Activated CD4-positive, alpha-beta T cell treated with anti-CD3 and anti-CD28 coated beads, Interleukin-2, amount 10 ng/mL, durations not matched to agents 7 days and 5 days (primary cell): Measurements from ENCODE around the gene RFC3. TPM values are rescaled to one million over a fixed set of nuclear protein-coding genes. Genes with fewer than 3 reads are reported as not detected.

Experiments
- CTCF ChIA-PET: fragments of 350-600 bp; sonication (Branson Sonifier 250); formaldehyde crosslinking; loops from one replicate; lab custom pipeline; 2021; ENCODE audit warnings: antibody characterized with exemption; lab: Charles Lee
- POLR2A ChIA-PET: fragments of 350-600 bp; sonication (Branson Sonifier 250); formaldehyde crosslinking; loops from one replicate; lab custom pipeline; 2021; ENCODE audit warnings: antibody characterized with exemption; lab: Charles Lee
- DNase-seq: peaks from one replicate; pipeline ENCODE4 v3.0.0-alpha.2; 2020
- H3K27ac Mint-ChIP-seq: one replicate; pipeline ENCODE4 v1.8.0; 2021; ENCODE audit warnings: mild to moderate bottlenecking, moderate library complexity, mixed read lengths
- H3K27me3 Mint-ChIP-seq: one replicate; pipeline ENCODE4 v1.8.0; 2021; ENCODE audit warnings: mixed read lengths
- H3K36me3 Mint-ChIP-seq: one replicate; pipeline ENCODE4 v1.8.0; 2021; ENCODE audit warnings: low read depth, mixed read lengths
- H3K4me1 Mint-ChIP-seq: one replicate; pipeline ENCODE4 v1.8.0; 2021; ENCODE audit warnings: mixed read lengths
- H3K4me3 Mint-ChIP-seq: one replicate; pipeline ENCODE4 v1.8.0; 2021; ENCODE audit warnings: mild to moderate bottlenecking, moderate library complexity, mixed read lengths
- H3K9me3 Mint-ChIP-seq: one replicate; pipeline ENCODE4 v1.8.0; 2021; ENCODE audit warnings: mixed read lengths
- total RNA-seq, 2 experiments: library from RNA; stranded (reverse); gene quantifications; one replicate each; pipeline ENCODE4 v1.2.3, GENCODE V29; 2021

The RFC3 gene
- total RNA-seq, 2 experiments from 2014 or later = 38.3 to 46.8 TPM

DNA sequence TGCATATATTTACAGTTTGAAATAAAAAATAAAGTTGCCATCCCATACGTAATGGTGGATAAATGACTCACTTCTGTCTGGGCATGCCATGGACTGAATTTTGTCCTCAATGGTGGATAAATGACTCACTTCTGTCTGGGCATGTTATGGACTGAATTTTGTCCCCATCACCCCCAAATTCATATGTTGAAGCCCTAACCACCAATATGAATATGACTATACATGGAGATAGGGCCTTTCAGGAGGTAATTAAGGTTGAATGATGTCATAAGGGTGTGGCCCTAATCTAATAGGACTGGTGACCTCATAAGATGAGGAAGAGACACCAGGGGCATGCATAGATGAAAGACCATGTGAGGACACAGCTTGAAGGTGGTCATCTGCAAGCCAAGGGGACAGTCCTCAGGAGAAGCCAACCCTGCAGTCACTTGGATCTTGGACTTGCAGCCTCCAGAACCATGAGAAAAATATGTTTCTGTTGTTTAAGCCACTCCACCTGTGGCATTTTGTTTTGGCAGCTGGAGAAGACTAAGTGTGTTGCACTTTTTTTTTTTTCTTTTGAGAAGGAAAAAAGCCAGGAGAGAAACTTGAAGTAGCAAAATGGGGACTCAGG, 41.8 kb downstream of the RFC3 start:
- H3K4me3 Mint-ChIP-seq = no peak overlapping the region
- H3K36me3 Mint-ChIP-seq = peaks cover 6% of the 10 kb centered on the region
- ChIA-PET CTCF (no interaction called here), POLR2A (no interaction called here)
- no peak for DNase-seq
- H3K9me3 Mint-ChIP-seq = no peaks in the 10 kb centered on the region
- H3K27ac Mint-ChIP-seq = no peak overlapping the region
- H3K4me1 Mint-ChIP-seq = no peaks in the 10 kb centered on the region
- no peaks in the 10 kb centered on the region for H3K27me3 Mint-ChIP-seq

DNA sequence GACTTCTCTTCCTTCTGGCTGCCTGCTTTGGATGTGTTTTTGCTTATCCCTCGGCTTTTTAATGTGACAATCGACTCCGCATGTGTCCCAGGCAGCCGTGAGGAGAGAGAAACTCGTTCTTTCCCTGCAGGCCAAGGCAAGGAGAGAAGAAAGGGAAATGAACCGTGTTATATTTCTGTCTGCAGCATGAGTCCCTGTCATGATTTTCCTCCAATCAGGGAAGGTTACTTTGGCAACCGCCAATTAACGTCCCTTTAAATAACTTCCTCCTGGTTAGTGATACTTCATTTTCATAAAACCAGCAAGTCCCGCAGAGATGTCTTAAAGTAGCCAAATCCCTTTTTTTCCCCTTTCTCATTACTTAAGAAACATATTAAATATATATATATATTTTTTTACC, 42.6 kb downstream of the RFC3 start:
- no peak for DNase-seq
- H3K4me1 Mint-ChIP-seq = no peaks in the 10 kb centered on the region
- peaks cover 8% of the 10 kb centered on the region for H3K36me3 Mint-ChIP-seq
- no peak overlapping the region for H3K4me3 Mint-ChIP-seq
- CTCF ChIA-PET = no interaction called here
- no peaks in the 10 kb centered on the region for H3K9me3 Mint-ChIP-seq
- POLR2A ChIA-PET = no interaction called here
- no peak overlapping the region for H3K27ac Mint-ChIP-seq
- no peaks in the 10 kb centered on the region for H3K27me3 Mint-ChIP-seq

DNA sequence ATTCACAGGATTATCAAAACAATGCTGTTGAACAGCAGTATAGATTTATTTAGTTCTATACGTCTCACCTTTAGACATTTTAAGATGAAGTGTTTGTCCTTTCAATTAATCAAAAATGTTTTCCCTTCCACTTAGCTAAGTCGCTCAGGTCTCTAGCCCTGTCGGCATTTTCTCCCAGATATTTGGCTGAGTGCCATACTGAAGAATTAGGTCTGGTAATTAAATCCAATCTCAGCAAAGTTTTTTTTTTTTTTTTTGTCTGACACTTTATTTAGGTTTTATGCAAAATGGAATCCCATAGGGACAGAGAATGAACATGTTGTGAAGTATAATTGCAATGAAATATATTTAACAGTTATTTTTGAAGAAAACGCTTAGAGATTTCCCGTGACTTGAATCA, 44.1 kb downstream of the RFC3 start:
- POLR2A ChIA-PET = interaction anchor here (0.7 kb wide), 1 partner anchor 1212 kb away, joined by 3 read pairs; no protein-coding TSS in a partner anchor

DNA sequence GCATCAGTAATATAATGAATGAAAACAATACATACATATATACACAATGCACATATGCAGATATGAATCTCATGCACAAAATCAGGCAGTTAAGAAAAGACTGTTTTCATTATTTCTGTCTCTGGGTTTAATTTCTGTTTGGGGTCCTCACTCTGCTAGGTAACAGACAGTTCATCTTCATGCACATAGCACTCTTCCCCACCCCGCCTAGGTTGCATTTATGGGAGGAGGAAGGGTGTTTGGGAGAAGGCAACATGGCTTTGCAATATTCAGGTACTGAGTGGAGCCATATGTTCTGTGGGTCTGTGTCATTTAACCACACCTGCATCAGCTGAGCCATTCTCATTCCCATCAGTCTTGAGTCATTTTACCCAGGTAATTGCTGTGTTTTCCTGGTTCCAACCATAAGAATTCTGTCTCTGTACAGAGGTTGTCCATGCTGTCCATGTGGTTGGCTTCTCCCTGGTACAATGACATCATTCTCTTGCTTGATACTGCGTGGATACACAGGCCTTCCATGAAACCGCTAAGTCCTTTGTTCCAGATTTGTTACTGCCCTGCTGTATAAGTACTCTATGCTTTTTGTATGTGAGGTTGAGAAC, 45.3 kb downstream of the RFC3 start:
- DNase-seq = no peak
- Mint-ChIP-seq H3K27me3 (no peaks in the 10 kb centered on the region), H3K27ac (no peak overlapping the region), H3K36me3 (peaks cover 10% of the 10 kb centered on the region), H3K9me3 (no peaks in the 10 kb centered on the region), H3K4me3 (no peak overlapping the region), H3K4me1 (no peaks in the 10 kb centered on the region)
- ChIA-PET POLR2A (no interaction called here), CTCF (no interaction called here)

More for the DNA sequence above, 44.1 kb downstream of the RFC3 start:
- DNase-seq = no peak
- Mint-ChIP-seq H3K27me3 (no peaks in the 10 kb centered on the region), H3K4me3 (no peak overlapping the region), H3K4me1 (no peaks in the 10 kb centered on the region), H3K27ac (no peak overlapping the region), H3K9me3 (no peaks in the 10 kb centered on the region), H3K36me3 (peaks cover 5% of the 10 kb centered on the region)
- CTCF ChIA-PET = interaction anchor here (0.6 kb wide), 1 partner anchor 622 kb away, joined by 5 read pairs; no protein-coding TSS in a partner anchor

DNA sequence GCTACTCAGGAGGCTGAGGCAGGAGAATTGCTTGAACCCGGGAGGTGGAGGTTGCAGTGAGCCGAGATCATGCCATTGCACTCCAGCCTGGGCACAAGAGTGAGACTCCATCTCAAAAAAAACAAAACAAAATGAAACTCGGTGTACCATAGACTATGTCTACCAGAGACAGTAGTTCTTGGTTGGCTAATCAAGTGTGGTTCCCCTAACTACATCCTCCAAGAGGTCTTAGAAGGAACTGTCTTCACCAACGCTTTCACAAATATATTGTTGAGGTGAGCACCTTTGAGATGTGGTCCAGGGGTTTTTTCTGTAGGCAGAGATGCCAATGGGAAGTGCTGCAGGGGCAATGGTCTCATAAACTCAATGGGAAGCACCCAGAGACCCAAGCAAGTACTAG, 48.0 kb downstream of the RFC3 start:
- Mint-ChIP-seq H3K27ac (no peak overlapping the region), H3K4me3 (no peak overlapping the region), H3K9me3 (no peaks in the 10 kb centered on the region), H3K36me3 (peaks cover 7% of the 10 kb centered on the region), H3K4me1 (no peaks in the 10 kb centered on the region), H3K27me3 (no peaks in the 10 kb centered on the region)
- ChIA-PET CTCF (no interaction called here), POLR2A (no interaction called here)
- DNase-seq = no peak

DNA sequence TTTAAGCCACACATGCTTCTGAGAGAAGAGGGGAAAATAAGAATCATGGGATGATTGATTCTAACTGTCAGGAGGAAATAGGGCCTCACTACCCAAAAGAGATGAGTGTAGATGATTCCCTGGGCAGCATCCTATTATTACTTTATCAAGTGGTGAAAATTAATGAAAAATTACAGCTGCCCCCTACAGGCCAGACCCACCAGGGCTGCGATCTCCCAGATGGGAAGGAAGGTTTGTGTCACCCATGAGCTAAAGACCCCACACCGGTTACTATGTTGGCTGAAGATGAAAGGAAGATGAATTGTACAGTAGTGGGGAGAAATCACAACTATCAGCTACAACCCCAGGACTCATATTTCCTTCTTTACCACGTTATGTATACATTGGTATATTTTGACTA, 49.5 kb downstream of the RFC3 start:
- no peak overlapping the region for H3K27ac Mint-ChIP-seq
- H3K9me3 Mint-ChIP-seq = no peaks in the 10 kb centered on the region
- no peak for DNase-seq
- no peak overlapping the region for H3K4me3 Mint-ChIP-seq
- no peaks in the 10 kb centered on the region for H3K4me1 Mint-ChIP-seq
- H3K27me3 Mint-ChIP-seq = no peaks in the 10 kb centered on the region
- ChIA-PET POLR2A (no interaction called here), CTCF (no interaction called here)
- H3K36me3 Mint-ChIP-seq = peaks cover 7% of the 10 kb centered on the region

DNA sequence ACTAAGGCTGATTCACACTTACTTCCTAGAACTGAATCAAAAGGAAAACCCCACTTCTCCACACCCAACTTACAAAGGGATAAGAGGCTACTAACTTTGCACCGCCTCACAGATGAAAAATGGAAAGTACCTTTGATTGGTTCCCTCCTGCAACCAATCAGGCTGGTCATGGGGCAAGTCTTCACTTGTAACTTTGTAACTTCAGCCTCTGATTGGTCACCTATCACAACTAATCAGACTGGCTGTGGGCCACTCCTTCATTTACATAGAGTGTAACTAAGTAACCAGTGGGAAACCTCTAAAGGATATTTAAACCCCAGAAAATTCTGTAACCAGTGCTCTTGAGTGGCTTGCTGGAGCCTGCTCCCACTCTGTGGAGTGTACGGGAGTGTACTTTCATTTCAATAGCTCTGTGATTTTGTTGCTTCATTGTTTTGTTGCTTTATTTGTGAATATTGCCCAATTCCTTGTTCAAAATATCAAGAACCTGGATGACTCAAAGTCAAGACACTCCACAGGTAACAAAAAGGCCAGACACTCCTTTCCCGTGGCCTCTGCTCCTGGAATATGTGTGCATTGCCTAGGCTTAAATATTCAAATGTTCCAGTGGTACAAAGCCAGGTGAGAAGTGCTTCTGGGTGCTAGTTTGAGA, 50.5 kb downstream of the RFC3 start:
- no peak for DNase-seq
- Mint-ChIP-seq H3K36me3 (peaks cover 7% of the 10 kb centered on the region), H3K27me3 (no peaks in the 10 kb centered on the region), H3K27ac (no peak overlapping the region), H3K4me1 (no peaks in the 10 kb centered on the region), H3K9me3 (no peaks in the 10 kb centered on the region), H3K4me3 (no peak overlapping the region)
- CTCF ChIA-PET = no interaction called here
- POLR2A ChIA-PET = interaction anchor here (0.6 kb wide), 1 partner anchor 728 kb away, joined by 4 read pairs; no protein-coding TSS in a partner anchor

DNA sequence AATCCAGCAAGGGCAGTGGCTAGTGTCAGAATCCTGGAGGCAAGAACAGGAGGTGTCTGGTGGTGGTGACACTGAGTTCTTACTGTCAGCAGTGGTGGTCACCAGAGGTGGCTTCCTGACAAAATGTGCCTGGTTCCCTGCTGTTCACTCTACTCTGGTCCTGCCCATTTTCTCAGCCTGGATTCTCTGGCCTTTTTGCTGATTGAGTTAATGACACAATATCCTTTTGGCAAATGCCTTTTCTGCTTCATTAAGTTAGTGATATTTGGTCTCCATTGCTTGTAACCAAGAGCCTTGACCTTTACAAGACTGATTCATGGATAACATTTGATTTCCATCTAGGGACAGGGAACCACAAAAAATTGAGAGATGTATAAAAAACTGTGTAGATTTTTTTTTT, 51.1 kb downstream of the RFC3 start:
- no peak for DNase-seq
- Mint-ChIP-seq H3K4me3 (no peak overlapping the region), H3K27me3 (no peaks in the 10 kb centered on the region), H3K9me3 (no peaks in the 10 kb centered on the region), H3K36me3 (peaks cover 7% of the 10 kb centered on the region), H3K27ac (no peak overlapping the region), H3K4me1 (no peaks in the 10 kb centered on the region)
- POLR2A ChIA-PET = no interaction called here
- CTCF ChIA-PET = no interaction called here

DNA sequence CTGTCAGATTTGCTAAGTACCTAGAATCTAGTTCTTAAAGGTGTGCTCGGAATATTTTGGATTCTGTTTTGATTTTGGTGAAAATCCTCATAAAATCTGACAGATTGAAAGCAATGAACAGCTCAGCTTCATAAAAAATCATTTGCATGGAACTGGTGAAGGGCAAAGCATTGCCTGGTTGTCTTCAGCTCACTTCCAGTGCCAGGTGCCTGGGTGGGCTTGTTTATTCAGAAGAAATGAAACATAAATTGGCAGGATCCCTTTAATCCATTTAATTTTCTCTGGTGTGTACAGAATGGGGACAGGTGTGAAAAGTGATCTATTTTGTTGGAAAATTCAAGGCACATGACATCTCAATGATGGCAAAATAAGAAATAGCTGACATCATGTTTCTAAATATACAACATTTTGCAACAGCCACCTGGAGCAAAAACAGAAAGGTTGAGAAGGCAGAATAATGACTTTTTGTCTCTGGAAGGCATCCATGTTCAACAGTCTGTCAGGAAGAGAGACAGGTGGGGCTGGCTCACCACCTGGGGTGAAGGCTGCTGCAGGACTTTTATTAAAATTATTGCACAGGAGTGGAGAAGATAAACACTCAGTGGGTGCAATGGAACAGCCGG, 52.2 kb downstream of the RFC3 start:
- no peak overlapping the region for H3K27ac Mint-ChIP-seq
- H3K27me3 Mint-ChIP-seq = no peaks in the 10 kb centered on the region
- POLR2A ChIA-PET = no interaction called here

DNA sequence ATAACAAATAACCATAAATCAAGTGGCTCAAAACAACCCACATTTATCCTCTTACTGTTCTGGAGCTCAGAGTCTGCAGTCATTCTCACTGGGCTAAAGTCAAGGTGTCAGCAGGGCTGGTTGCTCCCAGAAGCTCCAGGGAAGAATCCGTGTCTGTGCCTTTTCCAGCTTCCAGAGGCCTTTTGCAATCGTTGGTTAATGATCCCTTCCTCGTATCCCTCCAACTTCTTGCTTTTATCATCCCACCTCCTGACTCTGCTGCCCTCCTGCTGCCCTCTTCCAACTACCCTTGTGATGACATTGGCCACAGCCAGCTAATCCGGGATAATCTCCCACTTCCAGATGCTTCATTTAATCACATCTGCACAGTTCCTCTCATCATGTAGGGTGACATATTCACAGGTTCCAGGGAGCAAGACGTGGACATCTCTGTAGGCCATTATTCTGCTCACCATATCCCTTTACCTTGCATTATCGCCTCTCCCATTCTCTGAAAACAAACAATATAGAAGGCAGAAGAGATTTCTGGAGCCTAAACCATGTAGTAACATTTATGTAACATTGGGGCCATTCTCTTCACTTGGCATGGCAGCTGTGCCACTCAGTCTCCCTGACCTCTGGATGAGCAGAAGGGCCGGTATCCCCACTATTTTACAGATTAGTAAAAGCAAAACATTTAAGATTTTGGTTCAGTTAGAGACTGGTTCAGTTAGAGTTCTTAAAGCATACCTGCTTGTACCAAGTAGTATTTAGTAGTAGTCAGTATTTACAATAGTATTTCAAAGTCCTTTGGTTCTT, 53.5 kb downstream of the RFC3 start:
- H3K4me3 Mint-ChIP-seq = no peak overlapping the region
- ChIA-PET CTCF (no interaction called here), POLR2A (no interaction called here)

More for the DNA sequence above, 52.2 kb downstream of the RFC3 start:
- H3K4me1 Mint-ChIP-seq = no peaks in the 10 kb centered on the region
- DNase-seq = no peak
- peaks cover 6% of the 10 kb centered on the region for H3K36me3 Mint-ChIP-seq
- no peaks in the 10 kb centered on the region for H3K9me3 Mint-ChIP-seq
- CTCF ChIA-PET = no interaction called here
- no peak overlapping the region for H3K4me3 Mint-ChIP-seq

DNA sequence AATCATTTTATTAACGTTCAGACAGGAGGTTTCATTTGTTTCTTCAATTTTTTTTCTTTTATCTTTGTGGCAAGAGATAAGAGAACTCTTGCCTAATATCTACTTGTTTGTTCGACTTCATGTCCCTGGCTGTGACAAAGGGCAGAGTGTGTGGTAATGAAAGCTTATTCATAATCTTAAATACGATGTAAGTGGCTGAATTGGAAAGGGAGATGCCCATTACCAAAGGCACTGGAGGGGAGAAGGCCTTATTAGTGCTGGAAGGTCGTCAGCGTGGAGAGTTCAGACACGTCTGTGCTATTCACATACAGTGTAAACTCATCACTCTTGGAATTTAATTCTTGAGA, 54.0 kb downstream of the RFC3 start:
- Mint-ChIP-seq H3K4me3 (no peak overlapping the region), H3K36me3 (peaks cover 4% of the 10 kb centered on the region), H3K9me3 (no peaks in the 10 kb centered on the region), H3K27ac (no peak overlapping the region), H3K4me1 (no peaks in the 10 kb centered on the region), H3K27me3 (no peaks in the 10 kb centered on the region)
- no peak for DNase-seq
- ChIA-PET POLR2A (no interaction called here), CTCF (no interaction called here)

More for the DNA sequence above, 53.5 kb downstream of the RFC3 start:
- no peaks in the 10 kb centered on the region for H3K9me3 Mint-ChIP-seq
- H3K36me3 Mint-ChIP-seq = peaks cover 4% of the 10 kb centered on the region
- no peaks in the 10 kb centered on the region for H3K27me3 Mint-ChIP-seq
- H3K27ac Mint-ChIP-seq = no peak overlapping the region
- no peaks in the 10 kb centered on the region for H3K4me1 Mint-ChIP-seq
- DNase-seq = no peak

DNA sequence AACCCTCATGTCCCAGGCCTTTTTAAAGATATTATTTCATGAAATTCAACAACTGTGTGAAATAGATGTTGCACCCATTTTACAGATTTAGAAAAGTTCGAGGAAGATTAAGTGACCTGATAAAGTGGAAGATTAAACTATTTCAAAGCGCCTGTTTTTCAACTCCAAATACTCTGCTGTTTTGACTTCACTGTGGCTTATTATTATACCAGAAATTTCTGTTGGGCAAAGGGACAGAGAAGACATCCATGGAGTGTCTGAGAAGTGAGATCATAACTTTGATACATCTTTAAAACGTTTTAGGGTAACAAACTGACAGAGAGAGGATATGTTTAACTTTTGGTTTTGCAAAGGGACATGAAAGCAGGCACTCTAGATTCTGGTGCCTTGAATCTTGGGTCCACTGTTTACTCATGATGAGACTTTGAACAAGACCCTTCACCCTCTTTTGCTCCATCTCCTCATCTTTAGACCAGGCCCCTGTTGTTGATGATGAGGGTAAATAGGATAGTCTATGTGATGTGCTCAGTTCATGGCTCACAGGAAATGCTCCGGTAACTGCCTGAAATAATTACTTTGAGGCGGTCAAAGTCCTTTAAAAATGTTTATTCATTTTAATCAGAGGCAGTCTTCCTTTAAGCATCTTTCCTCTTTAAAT, 55.4 kb downstream of the RFC3 start:
- Mint-ChIP-seq H3K4me1 (no peaks in the 10 kb centered on the region), H3K27me3 (no peaks in the 10 kb centered on the region), H3K9me3 (no peaks in the 10 kb centered on the region), H3K36me3 (no peaks in the 10 kb centered on the region), H3K4me3 (no peak overlapping the region), H3K27ac (no peak overlapping the region)
- DNase-seq = no peak
- CTCF ChIA-PET = no interaction called here
- POLR2A ChIA-PET = no interaction called here
